Fibroblast of pulmonary artery (primary cell): ENCODE data around the gene PMFBP1.
A peak's percentile ranks its signal among the peaks of the same experiment; 100 is the strongest.
"Not testable (repeated sequence)": the region's sequence is repeated elsewhere in the genome, so short reads cannot be mapped to it uniquely, and the experiment has no call there.

Experiments used
- DNase-seq: peaks from one replicate; pipeline ENCODE4 v3.0.0-alpha.2; 2010; ENCODE audit warnings: low read depth
- H3K4me3 ChIP-seq: replicated peaks from 2 replicates; pipeline ENCODE4 v1.5.1; 2011; ENCODE audit warnings: low read depth, mild to moderate bottlenecking, control low read depth, low read length, moderate library complexity
- TF ChIP-seq, protein P1 (sequence below): IDR thresholded peaks from 2 replicates; pipeline ENCODE4 v1.5.1; 2011; ENCODE audit warnings: mild to moderate bottlenecking, control low read depth, low read length, inconsistent platforms; ENCODE audit errors: missing control alignments

Gene PMFBP1

DNA sequence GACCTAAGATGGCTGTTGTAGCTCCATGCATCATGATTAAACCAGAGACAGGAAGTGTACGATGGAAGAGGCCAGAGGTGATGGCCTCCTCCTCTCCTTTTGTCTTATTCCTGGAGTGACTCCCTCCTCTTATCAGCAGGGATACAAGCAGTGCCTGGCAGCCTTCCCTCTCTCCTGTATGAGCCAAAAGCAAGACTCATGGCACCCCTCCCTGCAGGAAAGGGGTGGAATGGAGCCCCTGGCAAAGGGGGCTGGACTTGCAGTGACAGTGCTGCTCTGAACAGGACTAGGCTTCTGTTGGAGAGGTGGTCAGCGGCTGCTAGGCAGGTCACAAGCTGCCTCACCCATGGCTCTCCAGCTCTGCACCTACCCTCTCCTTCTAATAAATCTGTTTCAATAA is 87.0 kb downstream of the PMFBP1 start:
- TF ChIP-seq, protein P1, sequence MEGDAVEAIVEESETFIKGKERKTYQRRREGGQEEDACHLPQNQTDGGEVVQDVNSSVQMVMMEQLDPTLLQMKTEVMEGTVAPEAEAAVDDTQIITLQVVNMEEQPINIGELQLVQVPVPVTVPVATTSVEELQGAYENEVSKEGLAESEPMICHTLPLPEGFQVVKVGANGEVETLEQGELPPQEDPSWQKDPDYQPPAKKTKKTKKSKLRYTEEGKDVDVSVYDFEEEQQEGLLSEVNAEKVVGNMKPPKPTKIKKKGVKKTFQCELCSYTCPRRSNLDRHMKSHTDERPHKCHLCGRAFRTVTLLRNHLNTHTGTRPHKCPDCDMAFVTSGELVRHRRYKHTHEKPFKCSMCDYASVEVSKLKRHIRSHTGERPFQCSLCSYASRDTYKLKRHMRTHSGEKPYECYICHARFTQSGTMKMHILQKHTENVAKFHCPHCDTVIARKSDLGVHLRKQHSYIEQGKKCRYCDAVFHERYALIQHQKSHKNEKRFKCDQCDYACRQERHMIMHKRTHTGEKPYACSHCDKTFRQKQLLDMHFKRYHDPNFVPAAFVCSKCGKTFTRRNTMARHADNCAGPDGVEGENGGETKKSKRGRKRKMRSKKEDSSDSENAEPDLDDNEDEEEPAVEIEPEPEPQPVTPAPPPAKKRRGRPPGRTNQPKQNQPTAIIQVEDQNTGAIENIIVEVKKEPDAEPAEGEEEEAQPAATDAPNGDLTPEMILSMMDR: no peak
- H3K4me3 ChIP-seq: no peak overlapping the region
- DNase-seq: peak; percentile 11

DNA sequence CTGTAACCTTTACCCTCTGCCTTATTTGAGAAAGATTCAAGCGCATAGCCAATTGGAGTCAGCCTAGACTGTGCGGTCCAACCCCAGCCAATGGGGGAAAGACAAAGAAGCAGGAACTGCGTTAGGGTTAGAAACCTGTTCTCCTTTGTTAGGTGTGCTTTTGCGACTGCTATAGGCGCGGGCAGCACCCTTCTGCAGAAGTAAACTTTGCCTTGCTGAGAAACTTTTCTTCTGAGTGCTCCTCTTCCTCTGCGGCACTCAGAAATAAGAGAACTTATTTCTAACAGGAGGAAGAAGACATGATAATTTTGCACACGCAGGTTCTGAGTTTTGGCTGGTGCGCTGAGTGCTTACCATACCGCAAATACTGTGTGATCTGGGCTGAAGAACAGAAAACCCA is 87.5 kb downstream of the PMFBP1 start:
- TF ChIP-seq, protein P1: no peak
- no peak for DNase-seq
- no peak overlapping the region for H3K4me3 ChIP-seq

DNA sequence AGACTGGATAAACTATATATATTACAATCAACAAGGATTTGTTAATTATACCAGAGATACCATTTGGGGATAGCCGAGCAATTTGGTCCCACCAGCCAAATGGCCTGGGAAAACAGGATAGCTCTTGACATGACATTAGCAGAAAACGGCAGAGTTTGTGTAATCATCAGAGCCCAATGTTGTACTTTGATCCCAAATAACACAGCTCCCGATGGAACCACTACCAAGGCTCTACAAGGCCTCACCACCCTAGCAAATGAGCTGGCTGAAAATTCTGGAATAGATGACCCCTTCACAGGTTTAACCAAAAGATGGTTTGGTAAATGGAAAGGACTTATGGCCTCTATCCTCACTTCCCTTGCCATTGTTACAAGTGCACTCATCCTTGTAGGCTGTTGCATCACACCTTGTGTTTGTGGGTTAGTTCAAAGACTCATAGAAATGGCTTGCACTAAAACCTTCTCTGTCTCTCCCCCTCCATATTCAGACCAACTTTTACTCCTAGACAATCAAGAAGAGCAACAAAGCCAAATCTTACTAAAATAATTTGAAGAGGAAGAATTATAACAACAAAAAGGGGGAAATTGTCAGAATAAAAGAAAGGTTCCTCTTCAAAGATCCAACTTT is 88.1 kb downstream of the PMFBP1 start:
- TF ChIP-seq, protein P1: no peak
- H3K4me3 ChIP-seq: no peak overlapping the region
- no peak for DNase-seq

DNA sequence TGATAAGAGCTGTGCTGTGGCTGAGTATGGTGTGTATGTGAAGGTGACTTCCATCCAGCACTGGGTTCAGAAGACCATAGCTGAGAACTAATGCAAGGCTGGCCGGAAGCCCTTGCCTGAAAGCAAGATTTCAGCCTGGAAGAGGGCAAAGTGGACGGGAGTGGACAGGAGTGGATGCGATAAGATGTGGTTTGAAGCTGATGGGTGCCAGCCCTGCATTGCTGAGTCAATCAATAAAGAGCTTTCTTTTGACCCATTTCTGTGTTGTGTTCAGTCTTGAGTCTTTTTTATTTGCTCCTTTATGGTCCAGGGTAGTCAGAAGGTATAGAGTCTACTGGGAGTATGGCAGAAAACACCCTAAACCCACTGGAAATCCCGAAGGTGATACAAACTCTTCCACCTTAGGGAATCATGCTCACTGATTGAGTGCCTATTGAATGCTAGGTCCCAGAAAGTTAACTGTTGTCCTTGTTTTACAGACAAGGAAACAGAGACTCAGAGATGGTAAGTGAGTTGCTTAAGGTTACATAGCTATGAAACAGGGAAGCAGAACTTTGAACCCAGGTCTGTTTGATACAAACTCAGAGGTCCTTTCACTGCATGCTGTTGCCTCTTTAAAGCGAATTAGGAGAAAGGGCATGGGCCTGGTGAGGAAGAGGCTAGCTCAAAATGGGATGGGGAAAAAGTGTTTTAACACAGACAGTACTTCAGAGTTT is 94.8 kb downstream of the PMFBP1 start:
- DNase-seq, H3K4me3 ChIP-seq: not testable (repeated sequence)

DNA sequence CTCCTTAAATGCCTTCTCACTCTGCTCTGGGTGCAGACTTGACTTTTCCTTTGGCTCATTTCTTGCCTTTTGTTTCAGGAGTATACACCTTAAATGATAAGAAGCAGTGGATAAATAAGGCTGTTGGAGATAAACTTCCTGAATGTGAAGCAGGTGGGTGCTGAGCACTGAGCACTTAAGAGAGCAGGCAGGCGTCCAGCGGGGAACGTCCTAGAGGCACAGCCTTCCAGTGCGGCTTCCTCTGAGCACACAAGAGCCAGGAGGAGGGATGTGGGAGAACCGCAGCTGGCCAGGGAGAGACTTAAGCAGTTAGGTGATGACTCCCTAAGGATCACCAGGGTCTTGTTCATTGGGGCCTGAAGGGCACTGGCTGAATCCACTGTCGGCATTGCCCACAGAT is 96.9 kb downstream of the PMFBP1 start:
- H3K4me3 ChIP-seq, DNase-seq: not testable (repeated sequence)

DNA sequence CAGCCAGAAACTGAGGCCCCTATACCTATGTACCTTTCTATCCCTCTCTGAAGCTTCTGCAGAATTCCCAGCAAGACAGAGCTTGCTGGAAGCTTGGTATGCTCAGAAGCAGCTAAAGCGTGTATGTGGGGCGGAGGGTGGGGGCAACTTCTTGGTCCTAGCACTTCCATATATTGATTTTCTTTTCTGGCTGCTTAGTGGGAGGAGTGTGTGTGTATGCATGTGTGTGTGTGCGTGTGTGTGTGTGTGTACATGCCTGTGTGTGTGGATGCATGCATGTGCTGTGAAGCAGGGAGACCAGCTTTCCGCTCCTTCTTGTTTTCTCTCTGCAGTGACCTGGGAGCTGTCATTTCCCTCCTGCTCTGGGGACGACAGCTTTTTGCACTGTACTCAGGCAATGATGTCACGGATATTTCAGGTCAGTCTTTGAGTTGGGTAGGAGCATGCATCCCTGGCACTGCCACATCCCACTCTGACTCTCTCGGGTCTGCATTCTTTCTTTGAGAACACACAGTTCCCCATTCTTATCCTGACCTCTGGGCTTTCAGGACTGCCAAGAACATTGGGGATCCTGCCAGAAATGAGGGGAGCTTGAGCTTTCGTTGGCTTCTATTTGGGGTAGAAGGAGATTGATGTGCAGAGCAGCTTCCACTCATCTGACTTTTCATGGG is 98.3 kb downstream of the PMFBP1 start:
- TF ChIP-seq, protein P1: no peak
- peak; percentile 25 for DNase-seq
- H3K4me3 ChIP-seq: no peak overlapping the region

DNA sequence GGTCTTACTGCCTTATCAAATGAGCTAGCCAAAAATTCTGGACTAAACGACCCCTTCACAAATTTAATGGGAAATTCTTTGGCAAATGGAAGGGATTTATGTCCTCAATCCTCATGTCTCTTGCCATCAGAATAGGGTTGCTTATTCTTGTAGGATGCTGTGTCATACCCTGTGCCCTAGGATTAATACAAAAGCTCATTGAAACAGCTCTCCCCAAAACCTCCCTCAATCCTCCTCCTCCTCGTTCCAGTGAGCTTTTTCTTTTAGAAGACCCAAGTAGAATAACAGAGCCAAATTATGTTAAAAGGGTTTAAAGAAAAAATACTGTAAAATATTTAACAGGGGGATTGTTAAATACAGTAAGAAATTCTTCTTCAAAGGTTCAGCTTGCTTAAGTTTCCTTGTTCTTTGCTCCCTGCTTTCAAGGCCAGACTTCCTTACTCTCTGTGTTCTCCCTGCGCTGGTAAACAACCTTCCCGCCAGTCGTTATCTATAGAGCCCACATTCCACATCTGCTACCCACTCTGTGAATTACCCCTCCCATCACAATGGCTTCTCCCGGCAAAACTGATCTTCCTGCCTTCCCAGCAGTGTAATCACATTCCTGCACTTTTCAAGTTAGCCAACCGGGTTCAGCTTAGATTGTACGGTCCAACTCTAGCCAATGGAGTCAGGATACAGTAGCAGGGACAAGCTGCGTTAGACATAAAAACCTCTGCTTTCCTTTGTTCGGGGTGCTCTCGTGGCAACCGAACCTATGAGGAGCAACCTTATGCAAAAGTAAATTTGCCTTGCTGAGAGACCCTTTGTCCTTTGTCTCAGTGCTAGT is 99.2 kb downstream of the PMFBP1 start:
- TF ChIP-seq, protein P1: no peak
- peak; percentile 62 for DNase-seq
- no peak overlapping the region for H3K4me3 ChIP-seq
